Astrocyte (in vitro differentiated cells and primary cell): ENCODE measurements around the gene PTPRT.

Experiments
- EZH2 ChIP-seq: IDR thresholded peaks from 2 replicates; pipeline ENCODE4 v1.6.1; 2012; ENCODE audit warnings: mild to moderate bottlenecking, low read length, inconsistent platforms; ENCODE audit not compliant: insufficient read depth
- TF ChIP-seq, protein P1 (sequence below): IDR thresholded peaks from 2 replicates; pipeline ENCODE4 v1.5.1; 2011; ENCODE audit warnings: low read depth, mild to moderate bottlenecking, inconsistent platforms, low read length, moderate library complexity; ENCODE audit not compliant: insufficient read depth

DNA sequence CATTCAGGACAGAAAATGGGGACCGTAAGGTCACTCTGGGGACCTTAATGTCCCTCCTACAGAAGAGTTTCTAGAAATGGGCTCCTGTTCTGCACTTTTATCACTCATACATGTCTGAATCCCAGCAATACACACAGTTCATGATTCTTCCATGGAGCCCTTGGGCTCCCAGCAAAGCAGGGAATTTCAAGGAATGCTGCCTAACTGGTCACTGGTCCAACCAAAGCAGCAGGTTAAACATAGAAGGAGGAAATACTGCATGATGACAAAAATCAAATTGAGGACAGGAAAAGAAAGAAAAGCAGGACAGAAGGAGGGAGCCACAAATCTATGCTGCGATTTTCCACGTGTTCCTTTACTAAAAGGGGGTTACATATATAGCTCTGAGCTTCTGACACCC, 300.2 kb downstream of the PTPRT start:
- TF ChIP-seq, protein P1, sequence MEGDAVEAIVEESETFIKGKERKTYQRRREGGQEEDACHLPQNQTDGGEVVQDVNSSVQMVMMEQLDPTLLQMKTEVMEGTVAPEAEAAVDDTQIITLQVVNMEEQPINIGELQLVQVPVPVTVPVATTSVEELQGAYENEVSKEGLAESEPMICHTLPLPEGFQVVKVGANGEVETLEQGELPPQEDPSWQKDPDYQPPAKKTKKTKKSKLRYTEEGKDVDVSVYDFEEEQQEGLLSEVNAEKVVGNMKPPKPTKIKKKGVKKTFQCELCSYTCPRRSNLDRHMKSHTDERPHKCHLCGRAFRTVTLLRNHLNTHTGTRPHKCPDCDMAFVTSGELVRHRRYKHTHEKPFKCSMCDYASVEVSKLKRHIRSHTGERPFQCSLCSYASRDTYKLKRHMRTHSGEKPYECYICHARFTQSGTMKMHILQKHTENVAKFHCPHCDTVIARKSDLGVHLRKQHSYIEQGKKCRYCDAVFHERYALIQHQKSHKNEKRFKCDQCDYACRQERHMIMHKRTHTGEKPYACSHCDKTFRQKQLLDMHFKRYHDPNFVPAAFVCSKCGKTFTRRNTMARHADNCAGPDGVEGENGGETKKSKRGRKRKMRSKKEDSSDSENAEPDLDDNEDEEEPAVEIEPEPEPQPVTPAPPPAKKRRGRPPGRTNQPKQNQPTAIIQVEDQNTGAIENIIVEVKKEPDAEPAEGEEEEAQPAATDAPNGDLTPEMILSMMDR: no peak
- TF ChIP-seq EZH2: no peak
